HepG2 (cell line): ENCODE results near the gene PHF10. TPM values are rescaled to one million over a fixed set of nuclear protein-coding genes. Genes with fewer than 3 reads are reported as not detected.

Source experiments
- CEBPB ChIP-seq: IDR thresholded peaks from 2 replicates; pipeline ENCODE4 v1.6.1; 2011; ENCODE audit warnings: low read depth, low read length, improper control_type of control experiment, borderline replicate concordance
- HOXD1 ChIP-seq: sonication (generic); formaldehyde crosslinking; IDR thresholded peaks from 2 replicates; pipeline ENCODE4 v1.5.0; 2020; ENCODE audit warnings: missing genetic modification reagents
- JARID2 ChIP-seq: sonication (generic); formaldehyde crosslinking; IDR thresholded peaks from 2 replicates; pipeline ENCODE4 v1.8.1; 2023; ENCODE audit warnings: missing genetic modification reagents, inconsistent platforms; ENCODE audit not compliant: insufficient replicate concordance
- RARA ChIP-seq: IDR thresholded peaks from 2 replicates; pipeline ENCODE4 v1.6.1; 2016; ENCODE audit warnings: missing genetic modification reagents, missing compliant biosample characterization
- SMAD9 ChIP-seq: sonication (generic); formaldehyde crosslinking; IDR thresholded peaks from 2 replicates; pipeline ENCODE4 v1.5.1; 2020; ENCODE audit warnings: mild to moderate bottlenecking, missing genetic modification reagents
- SRSF1 ChIP-seq: fragments of 200-400 bp; formaldehyde crosslinking; optimal IDR thresholded peaks from 2 replicates; pipeline ENCODE3; 2017; ENCODE audit warnings: mild to moderate bottlenecking, low read depth, low read length, moderate library complexity
- TCF7 ChIP-seq: sonication (generic); IDR thresholded peaks from 2 replicates; pipeline ENCODE4 v1.6.1; 2016; ENCODE audit warnings: antibody characterized with exemption, low read depth
- TGIF2 ChIP-seq: IDR thresholded peaks from 2 replicates; pipeline ENCODE4 v1.6.1; 2016; ENCODE audit warnings: control low read depth, missing compliant biosample characterization
- ZNF24 ChIP-seq: fragments of 450-650 bp; IDR thresholded peaks from 2 replicates; pipeline ENCODE4 v1.6.1; 2017; ENCODE audit warnings: antibody characterized with exemption, mild to moderate bottlenecking
- ZNF777 ChIP-seq: sonication (generic); formaldehyde crosslinking; IDR thresholded peaks from 2 replicates; pipeline ENCODE4 v1.4.0; 2020; ENCODE audit warnings: missing genetic modification reagents
- ZNF878 ChIP-seq: sonication (generic); formaldehyde crosslinking; IDR thresholded peaks from 2 replicates; pipeline ENCODE4 v1.8.1; 2023; ENCODE audit warnings: mild to moderate bottlenecking, missing genetic modification reagents, moderate library complexity
- polyA plus RNA-seq, 8 experiments: library from polyadenylated mRNA; depleted of rRNA in 3 of 8; stranded (reverse) in 7 of 8; unstranded in 1 of 8; fragments of >200 nt; fragmentation: Illumina TruSeq in 4 of 8; extraction: Trizol in 4 of 8; gene quantifications; 2 replicates each; pipeline versions ENCODE4 v1.2.1 to v1.2.3, GENCODE V29; 2011 to 2016; ENCODE audit warnings: low read depth in 4 of 8, missing spikeins in 1 of 8, mixed read lengths in 1 of 8; ENCODE audit not compliant: insufficient read depth in 1 of 8
- total RNA-seq, 5 experiments: library from RNA; depleted of rRNA; stranded (reverse); fragments of >200 nt; fragmentation: Illumina TruSeq; extraction: Trizol; gene quantifications; 2 replicates each; pipeline ENCODE4 v1.2.3, GENCODE V29; 2016; ENCODE audit warnings: low read depth in 1 of 5
- TF ChIP-seq, protein P1 (sequence below): sonication (generic); formaldehyde crosslinking; IDR thresholded peaks from 2 replicates; pipeline ENCODE4 v1.5.0; 2020; ENCODE audit warnings: mild to moderate bottlenecking, missing genetic modification reagents
- TF ChIP-seq, protein P2 (sequence below): sonication (generic); formaldehyde crosslinking; conservative IDR thresholded peaks from 2 replicates; pipeline ENCODE4 v1.5.0; 2020; ENCODE audit warnings: missing genetic modification reagents
- TF ChIP-seq, protein P3 (sequence below): sonication (generic); formaldehyde crosslinking; IDR thresholded peaks from 2 replicates; pipeline ENCODE4 v1.4.0; 2020; ENCODE audit warnings: missing genetic modification reagents, borderline replicate concordance
- TF ChIP-seq, protein P4 (sequence below): sonication (generic); formaldehyde crosslinking; IDR thresholded peaks from 2 replicates; pipeline ENCODE4 v1.4.0; 2020; ENCODE audit warnings: missing genetic modification reagents, mild to moderate bottlenecking, borderline replicate concordance
- TF ChIP-seq, protein P5 (sequence below): sonication (generic); formaldehyde crosslinking; IDR thresholded peaks from 2 replicates; pipeline ENCODE4 v1.5.0; 2020; ENCODE audit warnings: missing genetic modification reagents

PHF10 gene
- total and polyA plus RNA-seq, 2 of the 13 experiments (the other 11 are each of a cell fraction or from before 2014, with no cell fraction given) = 42.1 to 84.1 TPM

DNA sequence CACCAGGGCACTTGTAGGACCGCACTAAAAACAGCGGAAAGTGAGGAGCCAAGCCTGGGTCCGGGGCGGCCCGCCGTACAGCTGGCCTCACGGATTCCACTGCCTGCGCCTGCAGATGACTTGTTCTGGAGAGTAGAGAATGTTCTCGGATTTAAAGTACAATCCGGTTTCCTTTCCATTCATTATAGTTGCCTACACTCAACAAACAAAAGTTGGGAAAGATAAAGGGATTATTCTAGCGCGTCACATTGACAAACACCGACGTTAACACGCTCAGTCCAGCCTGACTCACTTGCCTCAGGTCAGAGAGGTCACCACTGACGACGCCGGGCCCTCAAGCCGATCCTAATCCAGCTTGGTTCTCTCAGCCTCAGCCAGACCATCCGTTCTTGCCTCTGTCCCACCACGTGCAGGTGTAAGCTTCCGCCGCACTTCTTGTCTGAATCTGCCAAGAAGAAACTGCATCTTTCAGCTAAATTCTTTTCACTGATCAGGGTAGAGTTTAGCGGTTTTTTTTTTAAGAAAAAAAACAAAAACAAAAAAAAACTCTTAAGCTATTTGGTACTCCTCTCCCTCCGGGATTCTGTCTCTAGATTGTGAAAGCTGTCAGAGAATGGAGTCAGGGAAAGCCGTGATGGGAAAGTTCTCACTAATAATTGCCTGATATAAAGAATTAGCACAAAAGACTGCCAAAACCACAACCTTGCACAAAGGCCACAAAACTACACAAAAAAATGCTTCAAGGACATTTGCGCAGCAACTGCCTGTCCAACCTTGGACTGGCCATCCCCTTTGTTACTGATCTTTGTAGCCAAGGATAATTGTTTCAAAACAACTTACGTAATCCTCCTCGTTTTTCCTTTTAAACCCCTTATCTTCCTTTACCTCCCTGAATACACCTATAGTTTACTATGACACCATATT lies 1.1 kb upstream of the PHF10 start (continued):
- TF ChIP-seq, protein P1, sequence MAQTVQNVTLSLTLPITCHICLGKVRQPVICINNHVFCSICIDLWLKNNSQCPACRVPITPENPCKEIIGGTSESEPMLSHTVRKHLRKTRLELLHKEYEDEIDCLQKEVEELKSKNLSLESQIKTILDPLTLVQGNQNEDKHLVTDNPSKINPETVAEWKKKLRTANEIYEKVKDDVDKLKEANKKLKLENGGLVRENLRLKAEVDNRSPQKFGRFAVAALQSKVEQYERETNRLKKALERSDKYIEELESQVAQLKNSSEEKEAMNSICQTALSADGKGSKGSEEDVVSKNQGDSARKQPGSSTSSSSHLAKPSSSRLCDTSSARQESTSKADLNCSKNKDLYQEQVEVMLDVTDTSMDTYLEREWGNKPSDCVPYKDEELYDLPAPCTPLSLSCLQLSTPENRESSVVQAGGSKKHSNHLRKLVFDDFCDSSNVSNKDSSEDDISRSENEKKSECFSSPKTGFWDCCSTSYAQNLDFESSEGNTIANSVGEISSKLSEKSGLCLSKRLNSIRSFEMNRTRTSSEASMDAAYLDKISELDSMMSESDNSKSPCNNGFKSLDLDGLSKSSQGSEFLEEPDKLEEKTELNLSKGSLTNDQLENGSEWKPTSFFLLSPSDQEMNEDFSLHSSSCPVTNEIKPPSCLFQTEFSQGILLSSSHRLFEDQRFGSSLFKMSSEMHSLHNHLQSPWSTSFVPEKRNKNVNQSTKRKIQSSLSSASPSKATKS (CRISPR knock-in tag) = 0 out of 2 replicates have a peak, but pooled peaks have one; percentile 61
- TF ChIP-seq CEBPB (peak; percentile 87), JARID2 (no peak), SRSF1 (peak; percentile 49), RARA (peak; percentile 88), ZNF24 (no peak), TGIF2 (CRISPR knock-in tag) (peak; percentile 13; the same call in 1 of the 2 replicates), SMAD9 (peak; percentile 84; the same call in 1 of the 2 replicates), TCF7 (peak; percentile 78), ZNF777 (peak; percentile 87), HOXD1 (CRISPR knock-in tag) (peak; percentile 48; the same call in 1 of the 2 replicates), ZNF878 (CRISPR knock-in tag) (peak; percentile 86; the same call in 1 of the 2 replicates)
- TF ChIP-seq, protein P2, sequence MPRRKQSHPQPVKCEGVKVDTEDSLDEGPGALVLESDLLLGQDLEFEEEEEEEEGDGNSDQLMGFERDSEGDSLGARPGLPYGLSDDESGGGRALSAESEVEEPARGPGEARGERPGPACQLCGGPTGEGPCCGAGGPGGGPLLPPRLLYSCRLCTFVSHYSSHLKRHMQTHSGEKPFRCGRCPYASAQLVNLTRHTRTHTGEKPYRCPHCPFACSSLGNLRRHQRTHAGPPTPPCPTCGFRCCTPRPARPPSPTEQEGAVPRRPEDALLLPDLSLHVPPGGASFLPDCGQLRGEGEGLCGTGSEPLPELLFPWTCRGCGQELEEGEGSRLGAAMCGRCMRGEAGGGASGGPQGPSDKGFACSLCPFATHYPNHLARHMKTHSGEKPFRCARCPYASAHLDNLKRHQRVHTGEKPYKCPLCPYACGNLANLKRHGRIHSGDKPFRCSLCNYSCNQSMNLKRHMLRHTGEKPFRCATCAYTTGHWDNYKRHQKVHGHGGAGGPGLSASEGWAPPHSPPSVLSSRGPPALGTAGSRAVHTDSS = 0 out of 2 replicates have a peak, but pooled peaks have one; percentile 30
- TF ChIP-seq, protein P3, sequence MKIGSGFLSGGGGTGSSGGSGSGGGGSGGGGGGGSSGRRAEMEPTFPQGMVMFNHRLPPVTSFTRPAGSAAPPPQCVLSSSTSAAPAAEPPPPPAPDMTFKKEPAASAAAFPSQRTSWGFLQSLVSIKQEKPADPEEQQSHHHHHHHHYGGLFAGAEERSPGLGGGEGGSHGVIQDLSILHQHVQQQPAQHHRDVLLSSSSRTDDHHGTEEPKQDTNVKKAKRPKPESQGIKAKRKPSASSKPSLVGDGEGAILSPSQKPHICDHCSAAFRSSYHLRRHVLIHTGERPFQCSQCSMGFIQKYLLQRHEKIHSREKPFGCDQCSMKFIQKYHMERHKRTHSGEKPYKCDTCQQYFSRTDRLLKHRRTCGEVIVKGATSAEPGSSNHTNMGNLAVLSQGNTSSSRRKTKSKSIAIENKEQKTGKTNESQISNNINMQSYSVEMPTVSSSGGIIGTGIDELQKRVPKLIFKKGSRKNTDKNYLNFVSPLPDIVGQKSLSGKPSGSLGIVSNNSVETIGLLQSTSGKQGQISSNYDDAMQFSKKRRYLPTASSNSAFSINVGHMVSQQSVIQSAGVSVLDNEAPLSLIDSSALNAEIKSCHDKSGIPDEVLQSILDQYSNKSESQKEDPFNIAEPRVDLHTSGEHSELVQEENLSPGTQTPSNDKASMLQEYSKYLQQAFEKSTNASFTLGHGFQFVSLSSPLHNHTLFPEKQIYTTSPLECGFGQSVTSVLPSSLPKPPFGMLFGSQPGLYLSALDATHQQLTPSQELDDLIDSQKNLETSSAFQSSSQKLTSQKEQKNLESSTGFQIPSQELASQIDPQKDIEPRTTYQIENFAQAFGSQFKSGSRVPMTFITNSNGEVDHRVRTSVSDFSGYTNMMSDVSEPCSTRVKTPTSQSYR (CRISPR knock-in tag) = peak; percentile 40; the same call in 1 of the 2 replicates
- TF ChIP-seq, protein P4, sequence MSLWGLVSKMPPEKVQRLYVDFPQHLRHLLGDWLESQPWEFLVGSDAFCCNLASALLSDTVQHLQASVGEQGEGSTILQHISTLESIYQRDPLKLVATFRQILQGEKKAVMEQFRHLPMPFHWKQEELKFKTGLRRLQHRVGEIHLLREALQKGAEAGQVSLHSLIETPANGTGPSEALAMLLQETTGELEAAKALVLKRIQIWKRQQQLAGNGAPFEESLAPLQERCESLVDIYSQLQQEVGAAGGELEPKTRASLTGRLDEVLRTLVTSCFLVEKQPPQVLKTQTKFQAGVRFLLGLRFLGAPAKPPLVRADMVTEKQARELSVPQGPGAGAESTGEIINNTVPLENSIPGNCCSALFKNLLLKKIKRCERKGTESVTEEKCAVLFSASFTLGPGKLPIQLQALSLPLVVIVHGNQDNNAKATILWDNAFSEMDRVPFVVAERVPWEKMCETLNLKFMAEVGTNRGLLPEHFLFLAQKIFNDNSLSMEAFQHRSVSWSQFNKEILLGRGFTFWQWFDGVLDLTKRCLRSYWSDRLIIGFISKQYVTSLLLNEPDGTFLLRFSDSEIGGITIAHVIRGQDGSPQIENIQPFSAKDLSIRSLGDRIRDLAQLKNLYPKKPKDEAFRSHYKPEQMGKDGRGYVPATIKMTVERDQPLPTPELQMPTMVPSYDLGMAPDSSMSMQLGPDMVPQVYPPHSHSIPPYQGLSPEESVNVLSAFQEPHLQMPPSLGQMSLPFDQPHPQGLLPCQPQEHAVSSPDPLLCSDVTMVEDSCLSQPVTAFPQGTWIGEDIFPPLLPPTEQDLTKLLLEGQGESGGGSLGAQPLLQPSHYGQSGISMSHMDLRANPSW (CRISPR knock-in tag) = 0 out of 2 replicates have a peak, but pooled peaks have one; percentile 19
- TF ChIP-seq, protein P5, sequence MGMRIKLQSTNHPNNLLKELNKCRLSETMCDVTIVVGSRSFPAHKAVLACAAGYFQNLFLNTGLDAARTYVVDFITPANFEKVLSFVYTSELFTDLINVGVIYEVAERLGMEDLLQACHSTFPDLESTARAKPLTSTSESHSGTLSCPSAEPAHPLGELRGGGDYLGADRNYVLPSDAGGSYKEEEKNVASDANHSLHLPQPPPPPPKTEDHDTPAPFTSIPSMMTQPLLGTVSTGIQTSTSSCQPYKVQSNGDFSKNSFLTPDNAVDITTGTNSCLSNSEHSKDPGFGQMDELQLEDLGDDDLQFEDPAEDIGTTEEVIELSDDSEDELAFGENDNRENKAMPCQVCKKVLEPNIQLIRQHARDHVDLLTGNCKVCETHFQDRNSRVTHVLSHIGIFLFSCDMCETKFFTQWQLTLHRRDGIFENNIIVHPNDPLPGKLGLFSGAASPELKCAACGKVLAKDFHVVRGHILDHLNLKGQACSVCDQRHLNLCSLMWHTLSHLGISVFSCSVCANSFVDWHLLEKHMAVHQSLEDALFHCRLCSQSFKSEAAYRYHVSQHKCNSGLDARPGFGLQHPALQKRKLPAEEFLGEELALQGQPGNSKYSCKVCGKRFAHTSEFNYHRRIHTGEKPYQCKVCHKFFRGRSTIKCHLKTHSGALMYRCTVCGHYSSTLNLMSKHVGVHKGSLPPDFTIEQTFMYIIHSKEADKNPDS (CRISPR knock-in tag) = no peak
